ENCODE results near the gene FYCO1. TPM values are rescaled to one million over a fixed set of nuclear protein-coding genes. Genes with fewer than 3 reads are reported as not detected.

Gene FYCO1
- total and polyA plus RNA-seq, 9 of the 15 experiments (the other 6 are each of a cell fraction or from before 2014, with no cell fraction given): 2.1 to 13.8 (median 7.4) TPM

GRCh38 chr3:45885979-45886705 lies 109.5 kb downstream of the FYCO1 start, which contains the start of gene CCR9:
Gene CCR9 (plus strand): TSS chr3:45886543. CDS start chr3:45894934, 8,391 bp downstream.
- Histone ChIP-seq H2AFZ (ENCODE audit: low read depth, low read length) (no peak within 1 kb of the TSS), H3K4me3 (no peak within 1 kb of the TSS), H3K79me2 (ENCODE audit: control insufficient read depth, insufficient read depth, low read length) (no peaks in the 10 kb centered on the region), H3K4me1 (replicated peaks in 1 of 2; ENCODE audit: control insufficient read depth in 2 of 2, insufficient read depth in 2 of 2, low read length in 2 of 2) (peaks cover 6 to 11% of the 10 kb centered on the region in 2 experiments; a peak in 4 of 5 replicates), H3K9me3 (replicated peaks; ENCODE audit: control insufficient read depth, insufficient read depth, low read depth, low read length) (no peaks in the 10 kb centered on the region), H3K9me1 (ENCODE audit: control insufficient read depth, insufficient read depth, low read length) (no peaks in the 10 kb centered on the region), H3K9ac (ENCODE audit: insufficient read depth in 1 of 2, low read depth in 2 of 2, low read length in 2 of 2) (0 out of 4 replicates have a peak within 1 kb of the TSS, but pooled peaks of 1 of the 2 experiments have one; percentile 33), H3K27me3 (ENCODE audit: control insufficient read depth in 2 of 2, insufficient read depth in 2 of 2, low read length in 2 of 2) (peaks cover 4 to 23% of the 10 kb centered on the region in 2 experiments; a peak in 3 of 5 replicates), H3K27ac (ENCODE audit: extremely low read depth, low read depth, low read length) (no peak within 1 kb of the TSS), H3K36me3 (ENCODE audit: control insufficient read depth, insufficient read depth, low read length) (no peaks in the 10 kb centered on the region), H4K20me1 (replicated peaks; ENCODE audit: control insufficient read depth, insufficient read depth, low read length) (no peaks in the 10 kb centered on the region), H3K4me2 (ENCODE audit: insufficient read depth, low read length) (no peak within 1 kb of the TSS)
- POLR2A ChIA-PET: interaction anchor here (0.6 to 1.4 kb wide), 6 partner anchors 8 to 656 kb away, joined by 3 to 4 read pairs (median 3); no protein-coding TSS in a partner anchor
- no peak for ATAC-seq
- BruUV-seq (replicated peaks): no TSS peak
- 10% methylated on average over 9 of the region's 9 CpGs for WGBS (ENCODE audit: insufficient coverage, low coverage, missing lambda C conversion rate)
- DNase-seq (ENCODE audit: extremely low read depth in 1 of 4, low spot score in 3 of 4): no peak
- intact Hi-C loops (cut with micrococcal nuclease): no loop called here
- TF ChIP-seq PRDM10 (IDR thresholded peaks at IDR 0.05; ENCODE audit: partially characterized antibody): peak; percentile 18
- TF ChIP-seq CCAR2 (IDR thresholded peaks at IDR 0.05; ENCODE audit: low read depth, low read length): no peak
- no peak for FAIRE-seq
- in situ Hi-C loops (cut with MboI): no loop called here
- CTCF ChIA-PET (ENCODE audit: low intra/inter-chr PET ratio): no interaction called here

Measured in K562 (cell line).